ENCODE results near the gene ACADVL. TPM values are rescaled to one million over a fixed set of nuclear protein-coding genes. Genes with fewer than 3 reads are reported as not detected.

The ACADVL gene
- total RNA-seq, 6 donors from 2014 or later, result 377 to 1,449 (median 553) TPM

GRCh38 chr17:7234083-7234951 is 14.6 kb downstream of the ACADVL start, which contains the start of gene DVL2:
Gene DVL2, minus strand, starts transcription at chr17:7234517. Its CDS starts 255 bp downstream, at chr17:7234262.
- peak within 1 kb of the TSS; percentile 60 to 94 (median 82) for H3K4me3 ChIP-seq
- no peaks in the 10 kb centered on the region for H3K9me3 ChIP-seq
- peaks cover 18 to 58% (median 37%) of the 10 kb centered on the region in 4 donors for H3K4me1 ChIP-seq
- peak within 1 kb of the TSS; percentile 75 to 92 (median 84) for H3K27ac ChIP-seq
- H3K36me3 ChIP-seq, result peaks cover 6 to 29% (median 26%) of the 10 kb centered on the region in 4 donors
- WGBS, 2 donors, result 0 to 2% methylated on average over 11 to 40 of the region's 72 CpGs
- TF ChIP-seq CTCF (IDR thresholded peaks at IDR 0.05) (peak in 3 of 6 experiments; percentile 24 to 51 (median 35)), EP300 (IDR thresholded peaks at IDR 0.05) (peak in 1 of 4 donors; percentile 75), POLR2AphosphoS5 (IDR thresholded peaks at IDR 0.05) (peak; percentile 90 to 92), POLR2A (IDR thresholded peaks at IDR 0.05) (peak in 3 of 4 donors; percentile 59 to 89 (median 78))
- peak; percentile 96 to 97 for DNase-seq
- ATAC-seq (ENCODE audit: low FRiP score in 2 of 2), result peak; percentile 54 to 80
- no peaks in the 10 kb centered on the region for H3K27me3 ChIP-seq

GRCh38 chr17:7235693-7236665 is 16.2 kb downstream of the ACADVL start:
- peak overlapping the region in 1 of 4 donors; percentile 21 for H3K27ac ChIP-seq
- H3K36me3 ChIP-seq, result peaks cover 0 to 27% (median 23%) of the 10 kb centered on the region in 4 donors
- no peaks in the 10 kb centered on the region for H3K27me3 ChIP-seq
- ATAC-seq (ENCODE audit: low FRiP score in 2 of 2) (no peak), DNase-seq (no peak)
- H3K9me3 ChIP-seq, result no peaks in the 10 kb centered on the region
- WGBS, 2 donors, result 84 to 85% methylated on average over 22 of the region's 22 CpGs
- TF ChIP-seq CTCF (IDR thresholded peaks at IDR 0.05), result no peak
- no peak for TF ChIP-seq POLR2AphosphoS5 (IDR thresholded peaks at IDR 0.05)
- no peak for TF ChIP-seq EP300 (IDR thresholded peaks at IDR 0.05)
- no peak for TF ChIP-seq POLR2A (IDR thresholded peaks at IDR 0.05)
- peaks cover 30 to 69% (median 49%) of the 10 kb centered on the region in 4 donors for H3K4me1 ChIP-seq
- no peak overlapping the region for H3K4me3 ChIP-seq

GRCh38 chr17:7236808-7237207 is 17.1 kb downstream of the ACADVL start:
- WGBS, 2 donors, result 87 to 89% methylated on average over 6 of the region's 6 CpGs
- ATAC-seq (ENCODE audit: low FRiP score in 2 of 2) (no peak), DNase-seq (no peak)
- H3K4me3 ChIP-seq, result no peak overlapping the region
- no peaks in the 10 kb centered on the region for H3K27me3 ChIP-seq
- peaks cover 0 to 29% (median 23%) of the 10 kb centered on the region in 4 donors for H3K36me3 ChIP-seq
- H3K9me3 ChIP-seq, result no peaks in the 10 kb centered on the region
- no peak for TF ChIP-seq EP300 (IDR thresholded peaks at IDR 0.05)
- no peak for TF ChIP-seq CTCF (IDR thresholded peaks at IDR 0.05)
- TF ChIP-seq POLR2AphosphoS5 (IDR thresholded peaks at IDR 0.05), result no peak
- peaks cover 36 to 67% (median 54%) of the 10 kb centered on the region in 4 donors for H3K4me1 ChIP-seq
- peak overlapping the region in 3 of 4 donors; percentile 90 to 98 (median 96) for H3K27ac ChIP-seq

GRCh38 chr17:7237266-7237760 is 17.6 kb downstream of the ACADVL start:
- no peak for ATAC-seq (ENCODE audit: low FRiP score in 2 of 2)
- no peaks in the 10 kb centered on the region for H3K27me3 ChIP-seq
- H3K27ac ChIP-seq, result peak overlapping the region; percentile 90 to 98 (median 97)
- H3K36me3 ChIP-seq, result peaks cover 0 to 29% (median 23%) of the 10 kb centered on the region in 4 donors
- DNase-seq, result no peak
- H3K9me3 ChIP-seq, result no peaks in the 10 kb centered on the region
- H3K4me3 ChIP-seq, result peak overlapping the region; percentile 80 to 99 (median 91)
- H3K4me1 ChIP-seq, result peaks cover 35 to 61% (median 50%) of the 10 kb centered on the region in 4 donors
- WGBS, 2 donors, result 23 to 28% methylated on average over 6 of the region's 6 CpGs
- TF ChIP-seq POLR2AphosphoS5 (IDR thresholded peaks at IDR 0.05), result no peak
- no peak for TF ChIP-seq EP300 (IDR thresholded peaks at IDR 0.05)
- no peak for TF ChIP-seq CTCF (IDR thresholded peaks at IDR 0.05)
- TF ChIP-seq POLR2A (IDR thresholded peaks at IDR 0.05), result no peak

Data from upper lobe of left lung (tissue), 6 donors.